Neural cell (in vitro differentiated cells): Measurements from ENCODE around the gene ZSWIM7. TPM values are rescaled to one million over a fixed set of nuclear protein-coding genes. Genes with fewer than 3 reads are reported as not detected.

ENCODE experiments used
- H2AFZ ChIP-seq: fragments of 200-600, 300-800 bp; sonication (generic), shearing (Covaris generic); 2 replicates; pipeline ENCODE4 v1.6.0; 2014; ENCODE audit warnings: low read depth, mild to moderate bottlenecking, antibody characterized with exemption, low read length, moderate library complexity
- H3F3A ChIP-seq: fragments of 200-600 bp; shearing (Covaris generic); 2 replicates; pipeline ENCODE4 v1.6.1; 2016; ENCODE audit warnings: mild to moderate bottlenecking, moderate library complexity, mixed read lengths, antibody characterized with exemption, low read length; ENCODE audit not compliant: insufficient read depth, poor library complexity, severe bottlenecking
- H3K27ac ChIP-seq: fragments of 200-600, 300-800 bp; sonication (generic), shearing (Covaris generic); 2 replicates; pipeline ENCODE4 v1.5.1; 2014; ENCODE audit warnings: mild to moderate bottlenecking, low read length, moderate library complexity
- H3K27me3 ChIP-seq: fragments of 300-800, 200-600 bp; sonication (generic), shearing (Covaris generic); 2 replicates; pipeline ENCODE4 v1.6.0; 2014; ENCODE audit warnings: mild to moderate bottlenecking, low read depth, low read length, moderate library complexity; ENCODE audit not compliant: insufficient read depth
- H3K36me3 ChIP-seq: fragments of 300-800, 200-600 bp; sonication (generic), shearing (Covaris generic); 2 replicates; pipeline ENCODE4 v1.5.1; 2014; ENCODE audit warnings: mild to moderate bottlenecking, antibody characterized with exemption, low read length, moderate library complexity; ENCODE audit not compliant: insufficient read depth
- H3K4me2 ChIP-seq: fragments of 300-800, 200-600 bp; sonication (generic), shearing (Covaris generic); 2 replicates; pipeline ENCODE4 v1.6.0; 2014; ENCODE audit warnings: mild to moderate bottlenecking, low read length
- H3K4me3 ChIP-seq: fragments of 300-800, 200-600 bp; sonication (generic), shearing (Covaris generic); 2 replicates; pipeline ENCODE4 v1.5.1; 2014; ENCODE audit warnings: mild to moderate bottlenecking, low read length, moderate library complexity
- H3K79me2 ChIP-seq: fragments of 200-600 bp; shearing (Covaris generic); replicated peaks from 2 replicates; pipeline ENCODE4 v1.6.0; 2014; ENCODE audit warnings: mild to moderate bottlenecking, low read length, moderate library complexity; ENCODE audit not compliant: insufficient read depth
- H3K9ac ChIP-seq: fragments of 300-800, 200-600 bp; sonication (generic), shearing (Covaris generic); 2 replicates; pipeline ENCODE4 v1.6.1; 2016; ENCODE audit warnings: mild to moderate bottlenecking, low read length, mixed read lengths
- H3K9me2 ChIP-seq: fragments of 200-600 bp; shearing (Covaris generic); 2 replicates; pipeline ENCODE4 v1.6.1; 2016; ENCODE audit warnings: mild to moderate bottlenecking, low read length, mixed read lengths; ENCODE audit not compliant: insufficient read depth
- H3K9me3 ChIP-seq: fragments of 200-600, 300-800 bp; sonication (generic), shearing (Covaris generic); 2 replicates; pipeline ENCODE4 v1.6.1; 2016; ENCODE audit warnings: mild to moderate bottlenecking, mixed run types, low read length, moderate library complexity, mixed read lengths
- H4K20me1 ChIP-seq: fragments of 200-600 bp; shearing (Covaris generic); 2 replicates; pipeline ENCODE4 v1.6.1; 2016; ENCODE audit warnings: mild to moderate bottlenecking, mixed run types; ENCODE audit not compliant: insufficient read depth
- EP300 ChIP-seq: fragments of 450-650 bp; conservative IDR thresholded peaks from 2 replicates; pipeline ENCODE4 v1.6.1; 2014; ENCODE audit warnings: antibody characterized with exemption, mild to moderate bottlenecking, moderate library complexity; ENCODE audit not compliant: poor library complexity, severe bottlenecking
- EZH2 ChIP-seq: fragments of 200-600, 300-800 bp; shearing (Covaris generic), sonication (generic); IDR thresholded peaks from 2 replicates; pipeline ENCODE4 v1.6.1; 2014; ENCODE audit warnings: antibody characterized with exemption, low read length, borderline replicate concordance, mild to moderate bottlenecking; ENCODE audit not compliant: insufficient read depth, poor library complexity, severe bottlenecking
- MXI1 ChIP-seq: fragments of 450-650 bp; conservative IDR thresholded peaks from 2 replicates; pipeline ENCODE4 v1.6.1; 2014; ENCODE audit warnings: antibody characterized with exemption, mild to moderate bottlenecking; ENCODE audit not compliant: poor library complexity, severe bottlenecking
- POLR2AphosphoS5 ChIP-seq: IDR thresholded peaks from 2 replicates; pipeline ENCODE4 v1.6.1; 2012
- RAD21 ChIP-seq: fragments of 450-650 bp; conservative IDR thresholded peaks from 2 replicates; pipeline ENCODE4 v1.6.1; 2014; ENCODE audit warnings: antibody characterized with exemption, mild to moderate bottlenecking, moderate library complexity
- SMC3 ChIP-seq: fragments of 450-650 bp; conservative IDR thresholded peaks from 2 replicates; pipeline ENCODE4 v1.6.1; 2014; ENCODE audit warnings: antibody characterized with exemption, mild to moderate bottlenecking, moderate library complexity; ENCODE audit not compliant: poor library complexity
- TAF1 ChIP-seq: IDR thresholded peaks from 2 replicates; pipeline ENCODE4 v1.6.1; 2012; ENCODE audit warnings: low read depth
- polyA plus RNA-seq: library from polyadenylated mRNA; depleted of rRNA; stranded (reverse); fragments of >200 nt; gene quantifications from 2 replicates; pipeline ENCODE4 v1.2.3, GENCODE V29; 2014
- TF ChIP-seq, protein P1 (sequence below): IDR thresholded peaks from 2 replicates; pipeline ENCODE4 v1.6.1; 2012; ENCODE audit warnings: borderline replicate concordance
- TF ChIP-seq, protein P2 (sequence below): fragments of 450-650 bp; IDR thresholded peaks from 2 replicates; pipeline ENCODE4 v1.5.1; 2014; ENCODE audit warnings: antibody characterized with exemption, mild to moderate bottlenecking, moderate library complexity; ENCODE audit not compliant: poor library complexity, severe bottlenecking

The ZSWIM7 gene
- polyA plus RNA-seq, 1 donor from 2014 or later: 34.0 TPM

DNA sequence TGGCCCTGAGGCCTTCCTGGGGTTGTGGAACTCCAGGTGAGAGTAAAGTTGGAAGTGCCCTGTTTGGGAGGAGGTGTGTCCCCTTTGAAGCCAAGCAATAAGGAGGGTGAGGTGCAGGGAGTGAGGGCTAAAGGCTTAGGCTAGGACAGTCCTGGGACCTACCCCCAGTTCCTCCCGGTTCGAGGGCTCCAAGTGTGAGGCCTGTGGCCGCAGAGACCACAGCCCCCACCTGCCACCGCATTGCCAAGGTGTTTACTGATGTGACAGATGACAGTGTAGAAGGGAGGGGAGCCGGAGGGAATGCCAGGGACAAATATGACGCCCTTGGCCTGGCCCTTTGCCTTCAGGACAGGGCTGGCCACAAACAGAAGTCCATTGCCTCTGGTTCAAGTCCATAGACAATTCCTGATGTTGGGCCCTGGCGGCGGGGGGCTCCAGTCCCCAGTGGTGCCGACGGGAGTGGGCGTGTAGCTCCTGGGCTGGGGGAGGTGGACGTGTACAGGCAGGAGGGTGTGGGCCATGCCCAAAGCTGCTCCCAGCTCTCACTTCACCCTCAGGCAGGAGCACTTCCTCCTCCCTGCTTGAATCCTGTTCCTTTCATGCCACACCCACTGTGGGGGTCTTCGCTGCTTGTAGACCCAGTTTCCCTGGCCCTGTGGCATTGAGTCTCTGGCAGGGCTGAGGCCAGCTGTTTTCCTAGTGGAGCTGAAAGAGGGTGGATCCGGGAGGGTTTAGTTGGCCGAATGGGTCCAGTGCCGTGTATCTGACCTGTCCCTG is 51.3 kb downstream of the ZSWIM7 start:
- no peak overlapping the region for H3K4me2 ChIP-seq

DNA sequence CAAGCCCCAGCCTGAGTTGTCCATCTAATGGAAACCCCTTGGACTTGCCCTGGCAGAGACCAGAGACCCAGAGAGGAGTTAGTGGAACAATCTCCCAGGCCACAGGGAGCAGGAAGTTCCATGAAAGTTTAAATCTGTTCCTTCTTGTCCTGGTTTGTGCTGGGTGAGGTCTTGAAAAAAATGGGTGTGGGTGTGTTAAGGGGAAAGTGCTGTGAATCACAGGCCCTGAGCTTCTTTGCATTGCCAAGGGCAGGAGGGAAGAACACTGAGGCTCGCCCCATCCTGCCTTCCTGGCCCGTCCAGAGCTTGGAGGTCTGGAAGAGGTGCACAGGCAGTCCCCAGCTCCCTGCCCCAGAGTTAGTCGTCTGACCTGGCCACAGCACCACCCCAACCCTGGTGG is 52.2 kb downstream of the ZSWIM7 start:
- Histone ChIP-seq H3K27ac (no peak overlapping the region), H3K4me2 (no peak overlapping the region), H3F3A (no peaks in the 10 kb centered on the region), H3K9me2 (no peaks in the 10 kb centered on the region), H3K4me3 (no peak overlapping the region), H4K20me1 (no peaks in the 10 kb centered on the region), H3K27me3 (peaks cover 48% of the 10 kb centered on the region), H3K9ac (no peak overlapping the region), H3K79me2 (no peaks in the 10 kb centered on the region), H2AFZ (no peak overlapping the region), H3K36me3 (no peaks in the 10 kb centered on the region), H3K9me3 (no peaks in the 10 kb centered on the region)
- TF ChIP-seq SMC3 (no peak), POLR2AphosphoS5 (no peak), RAD21 (no peak), TAF1 (no peak), EP300 (no peak), EZH2 (no peak), MXI1 (no peak)
- TF ChIP-seq, protein P1, sequence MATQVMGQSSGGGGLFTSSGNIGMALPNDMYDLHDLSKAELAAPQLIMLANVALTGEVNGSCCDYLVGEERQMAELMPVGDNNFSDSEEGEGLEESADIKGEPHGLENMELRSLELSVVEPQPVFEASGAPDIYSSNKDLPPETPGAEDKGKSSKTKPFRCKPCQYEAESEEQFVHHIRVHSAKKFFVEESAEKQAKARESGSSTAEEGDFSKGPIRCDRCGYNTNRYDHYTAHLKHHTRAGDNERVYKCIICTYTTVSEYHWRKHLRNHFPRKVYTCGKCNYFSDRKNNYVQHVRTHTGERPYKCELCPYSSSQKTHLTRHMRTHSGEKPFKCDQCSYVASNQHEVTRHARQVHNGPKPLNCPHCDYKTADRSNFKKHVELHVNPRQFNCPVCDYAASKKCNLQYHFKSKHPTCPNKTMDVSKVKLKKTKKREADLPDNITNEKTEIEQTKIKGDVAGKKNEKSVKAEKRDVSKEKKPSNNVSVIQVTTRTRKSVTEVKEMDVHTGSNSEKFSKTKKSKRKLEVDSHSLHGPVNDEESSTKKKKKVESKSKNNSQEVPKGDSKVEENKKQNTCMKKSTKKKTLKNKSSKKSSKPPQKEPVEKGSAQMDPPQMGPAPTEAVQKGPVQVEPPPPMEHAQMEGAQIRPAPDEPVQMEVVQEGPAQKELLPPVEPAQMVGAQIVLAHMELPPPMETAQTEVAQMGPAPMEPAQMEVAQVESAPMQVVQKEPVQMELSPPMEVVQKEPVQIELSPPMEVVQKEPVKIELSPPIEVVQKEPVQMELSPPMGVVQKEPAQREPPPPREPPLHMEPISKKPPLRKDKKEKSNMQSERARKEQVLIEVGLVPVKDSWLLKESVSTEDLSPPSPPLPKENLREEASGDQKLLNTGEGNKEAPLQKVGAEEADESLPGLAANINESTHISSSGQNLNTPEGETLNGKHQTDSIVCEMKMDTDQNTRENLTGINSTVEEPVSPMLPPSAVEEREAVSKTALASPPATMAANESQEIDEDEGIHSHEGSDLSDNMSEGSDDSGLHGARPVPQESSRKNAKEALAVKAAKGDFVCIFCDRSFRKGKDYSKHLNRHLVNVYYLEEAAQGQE: no peak
- TF ChIP-seq, protein P2, sequence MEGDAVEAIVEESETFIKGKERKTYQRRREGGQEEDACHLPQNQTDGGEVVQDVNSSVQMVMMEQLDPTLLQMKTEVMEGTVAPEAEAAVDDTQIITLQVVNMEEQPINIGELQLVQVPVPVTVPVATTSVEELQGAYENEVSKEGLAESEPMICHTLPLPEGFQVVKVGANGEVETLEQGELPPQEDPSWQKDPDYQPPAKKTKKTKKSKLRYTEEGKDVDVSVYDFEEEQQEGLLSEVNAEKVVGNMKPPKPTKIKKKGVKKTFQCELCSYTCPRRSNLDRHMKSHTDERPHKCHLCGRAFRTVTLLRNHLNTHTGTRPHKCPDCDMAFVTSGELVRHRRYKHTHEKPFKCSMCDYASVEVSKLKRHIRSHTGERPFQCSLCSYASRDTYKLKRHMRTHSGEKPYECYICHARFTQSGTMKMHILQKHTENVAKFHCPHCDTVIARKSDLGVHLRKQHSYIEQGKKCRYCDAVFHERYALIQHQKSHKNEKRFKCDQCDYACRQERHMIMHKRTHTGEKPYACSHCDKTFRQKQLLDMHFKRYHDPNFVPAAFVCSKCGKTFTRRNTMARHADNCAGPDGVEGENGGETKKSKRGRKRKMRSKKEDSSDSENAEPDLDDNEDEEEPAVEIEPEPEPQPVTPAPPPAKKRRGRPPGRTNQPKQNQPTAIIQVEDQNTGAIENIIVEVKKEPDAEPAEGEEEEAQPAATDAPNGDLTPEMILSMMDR: no peak

More for the DNA sequence above, 51.3 kb downstream of the ZSWIM7 start:
- H3K9me3 ChIP-seq: no peaks in the 10 kb centered on the region
- no peak overlapping the region for H3K9ac ChIP-seq
- H3K36me3 ChIP-seq: no peaks in the 10 kb centered on the region
- TF ChIP-seq EZH2: no peak
- no peak for TF ChIP-seq POLR2AphosphoS5
- TF ChIP-seq EP300: no peak
- no peak for TF ChIP-seq TAF1
- TF ChIP-seq, protein P1: no peak
- no peak for TF ChIP-seq MXI1
- TF ChIP-seq, protein P2: no peak
- TF ChIP-seq RAD21: no peak
- no peak for TF ChIP-seq SMC3
- no peaks in the 10 kb centered on the region for H3F3A ChIP-seq
- no peaks in the 10 kb centered on the region for H3K79me2 ChIP-seq
- no peaks in the 10 kb centered on the region for H3K9me2 ChIP-seq
- peaks cover 43% of the 10 kb centered on the region for H3K27me3 ChIP-seq
- no peak overlapping the region for H3K27ac ChIP-seq
- no peaks in the 10 kb centered on the region for H4K20me1 ChIP-seq
- no peak overlapping the region for H2AFZ ChIP-seq
- H3K4me3 ChIP-seq: no peak overlapping the region
